T-helper 17 cell (primary cell): ENCODE results near the gene C17orf50. TPM values are rescaled to one million over a fixed set of nuclear protein-coding genes. Genes with fewer than 3 reads are reported as not detected.

ENCODE experiments used
- ATAC-seq: fragments of 150-1000 bp; cut with Tn5 transposase; 2 replicates; pipeline ENCODE4 v1.10.0; 2021; ENCODE audit warnings: mild to moderate bottlenecking, moderate library complexity
- DNase-seq, 3 donors: peaks; one replicate each; pipeline versions ENCODE4 v3.0.0 to v3.0.0-alpha.2; 2020 to 2021
- H3K9me3 ChIP-seq: one replicate; pipeline ENCODE4 v1.7.0; 2013; ENCODE audit warnings: low read length, mild to moderate bottlenecking; ENCODE audit not compliant: control insufficient read depth, poor library complexity, severe bottlenecking
- H3K27ac Mint-ChIP-seq: one replicate; pipeline ENCODE4 v1.8.0; 2022; ENCODE audit warnings: mild to moderate bottlenecking, moderate library complexity, mixed read lengths
- H3K27me3 Mint-ChIP-seq: one replicate; pipeline ENCODE4 v1.8.0; 2022; ENCODE audit warnings: mixed read lengths
- H3K36me3 Mint-ChIP-seq: one replicate; pipeline ENCODE4 v1.8.0; 2022; ENCODE audit warnings: low read depth, mixed read lengths
- H3K4me1 Mint-ChIP-seq: one replicate; pipeline ENCODE4 v1.8.0; 2022; ENCODE audit warnings: mild to moderate bottlenecking, mixed read lengths
- H3K4me3 Mint-ChIP-seq: one replicate; pipeline ENCODE4 v1.8.0; 2022; ENCODE audit warnings: mild to moderate bottlenecking, moderate library complexity, mixed read lengths
- total RNA-seq, 4 donors: library from RNA in 2 of 4; stranded (reverse) in 2 of 4; gene quantifications; one replicate each; pipeline ENCODE4 v1.2.3 and lab custom pipeline; 2022 to 2026

Gene C17orf50
- total RNA-seq = not detected
- 0 to 0.23 reads per million in 2 donors for total RNA-seq (lab: John Stamatoyannopoulos, UW)

DNA sequence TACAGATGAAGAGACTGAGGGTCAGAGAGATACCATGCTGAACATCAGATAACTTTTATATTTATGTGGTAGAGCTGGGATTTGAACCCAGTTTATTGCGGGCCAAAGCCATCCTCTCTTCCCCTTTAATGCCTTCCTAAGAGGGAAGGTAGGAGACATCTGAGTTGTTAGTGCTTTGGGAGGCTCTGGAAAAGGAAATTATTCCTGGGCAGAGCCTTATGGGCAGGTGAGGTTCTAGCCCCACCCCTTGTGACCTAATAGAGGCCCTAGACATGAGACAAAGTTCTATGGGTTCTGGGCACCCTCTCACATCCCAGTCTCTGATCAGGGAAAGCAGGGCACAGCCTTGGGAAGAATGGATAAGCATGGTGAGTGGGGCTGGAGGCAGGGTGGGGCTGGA is at the start of gene C17orf50:
C17orf50 (plus strand) TSS at position 301 of the 400 bp plus-strand sequence; CDS start at position 356, 55 bp downstream.
- no peak within 1 kb of the TSS for H3K4me3 Mint-ChIP-seq
- ATAC-seq (no peak), DNase-seq (no peak)
- H3K27ac Mint-ChIP-seq = no peak within 1 kb of the TSS
- no peaks in the 10 kb centered on the region for H3K27me3 Mint-ChIP-seq
- H3K4me1 Mint-ChIP-seq = peaks cover 5% of the 10 kb centered on the region
- H3K9me3 ChIP-seq = no peaks in the 10 kb centered on the region
- no peaks in the 10 kb centered on the region for H3K36me3 Mint-ChIP-seq

GRCh38 chr17:35710950-35711349 is 49.7 kb upstream of the C17orf50 start:
- no peak for DNase-seq
- no peaks in the 10 kb centered on the region for H3K27me3 Mint-ChIP-seq
- no peak overlapping the region for H3K4me3 Mint-ChIP-seq

GRCh38 chr17:35713069-35713728 is 47.5 kb upstream of the C17orf50 start:
- peaks cover 3% of the 10 kb centered on the region for H3K36me3 Mint-ChIP-seq
- no peaks in the 10 kb centered on the region for H3K9me3 ChIP-seq
- no peak for ATAC-seq
- no peaks in the 10 kb centered on the region for H3K27me3 Mint-ChIP-seq
- peaks cover 18% of the 10 kb centered on the region for H3K4me1 Mint-ChIP-seq
- H3K4me3 Mint-ChIP-seq = no peak overlapping the region
- H3K27ac Mint-ChIP-seq = no peak overlapping the region
- DNase-seq = no peak

More at GRCh38 chr17:35710950-35711349, 49.7 kb upstream of the C17orf50 start:
- H3K9me3 ChIP-seq = no peaks in the 10 kb centered on the region
- Mint-ChIP-seq H3K27ac (no peak overlapping the region), H3K4me1 (peaks cover 25% of the 10 kb centered on the region), H3K36me3 (peaks cover 3% of the 10 kb centered on the region)
- no peak for ATAC-seq

GRCh38 chr17:35714988-35715387 is 45.7 kb upstream of the C17orf50 start:
- Mint-ChIP-seq H3K36me3 (peaks cover 5% of the 10 kb centered on the region), H3K4me1 (peaks cover 8% of the 10 kb centered on the region), H3K27me3 (no peaks in the 10 kb centered on the region), H3K4me3 (no peak overlapping the region), H3K27ac (no peak overlapping the region)
- ATAC-seq (no peak), DNase-seq (no peak)
- H3K9me3 ChIP-seq = no peaks in the 10 kb centered on the region

GRCh38 chr17:35715416-35715815 is 45.3 kb upstream of the C17orf50 start:
- no peaks in the 10 kb centered on the region for H3K27me3 Mint-ChIP-seq
- ATAC-seq (no peak), DNase-seq (no peak)
- peaks cover 5% of the 10 kb centered on the region for H3K36me3 Mint-ChIP-seq
- H3K4me3 Mint-ChIP-seq = no peak overlapping the region
- no peaks in the 10 kb centered on the region for H3K9me3 ChIP-seq
- H3K4me1 Mint-ChIP-seq = peaks cover 6% of the 10 kb centered on the region
- H3K27ac Mint-ChIP-seq = no peak overlapping the region

DNA sequence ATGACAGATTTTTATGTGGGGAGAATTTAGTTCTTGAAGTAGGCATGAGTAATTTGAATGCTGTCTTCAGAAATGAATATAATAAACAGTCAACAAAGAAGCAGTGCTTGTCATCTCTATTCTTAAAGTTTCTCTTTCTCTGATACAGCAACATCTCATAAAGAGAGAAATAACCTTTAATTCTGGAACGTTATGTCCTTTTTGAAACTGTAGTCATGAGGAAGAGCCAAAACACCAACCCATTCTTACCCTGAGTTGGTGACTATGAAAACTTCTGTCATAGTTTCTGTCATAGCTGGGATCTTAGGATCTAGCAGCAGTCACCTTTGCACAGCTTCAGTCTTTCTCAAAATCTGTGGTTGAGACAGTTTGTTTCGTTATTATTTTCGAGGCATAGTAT is 44.5 kb upstream of the C17orf50 start:
- Mint-ChIP-seq H3K27ac (no peak overlapping the region), H3K4me3 (no peak overlapping the region), H3K4me1 (peaks cover 4% of the 10 kb centered on the region), H3K27me3 (no peaks in the 10 kb centered on the region), H3K36me3 (peaks cover 5% of the 10 kb centered on the region)
- ATAC-seq = no peak
- DNase-seq = no peak
- H3K9me3 ChIP-seq = no peaks in the 10 kb centered on the region

DNA sequence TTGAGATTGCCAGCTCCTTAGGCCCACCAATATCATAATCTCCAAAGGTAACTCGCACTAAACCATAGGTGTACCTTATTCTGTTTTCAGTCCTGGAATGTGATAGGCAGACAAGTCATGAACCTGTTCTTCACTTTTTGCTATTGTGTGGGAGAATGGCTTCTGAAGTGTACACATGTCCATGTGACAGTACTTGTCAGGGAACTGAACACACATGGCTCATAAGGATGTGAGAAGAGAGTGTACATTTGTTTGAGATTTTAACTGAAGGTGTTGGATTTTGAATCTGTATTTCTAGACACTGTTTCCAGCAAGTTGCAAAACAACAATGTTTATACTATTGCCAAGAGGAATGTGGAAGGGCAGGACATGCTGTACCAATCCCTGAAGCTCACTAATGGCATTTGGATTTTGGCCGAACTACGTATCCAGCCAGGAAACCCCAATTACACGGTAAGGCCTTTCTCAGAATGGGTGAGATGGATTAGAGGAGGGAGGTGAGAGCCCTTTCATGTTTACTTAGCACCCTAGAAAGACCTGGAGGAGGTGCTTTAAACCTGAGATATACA is 43.7 kb upstream of the C17orf50 start:
- Mint-ChIP-seq H3K36me3 (peaks cover 5% of the 10 kb centered on the region), H3K27me3 (no peaks in the 10 kb centered on the region), H3K4me3 (no peak overlapping the region), H3K27ac (no peak overlapping the region), H3K4me1 (peaks cover 4% of the 10 kb centered on the region)
- DNase-seq (no peak), ATAC-seq (no peak)
- H3K9me3 ChIP-seq = no peaks in the 10 kb centered on the region

DNA sequence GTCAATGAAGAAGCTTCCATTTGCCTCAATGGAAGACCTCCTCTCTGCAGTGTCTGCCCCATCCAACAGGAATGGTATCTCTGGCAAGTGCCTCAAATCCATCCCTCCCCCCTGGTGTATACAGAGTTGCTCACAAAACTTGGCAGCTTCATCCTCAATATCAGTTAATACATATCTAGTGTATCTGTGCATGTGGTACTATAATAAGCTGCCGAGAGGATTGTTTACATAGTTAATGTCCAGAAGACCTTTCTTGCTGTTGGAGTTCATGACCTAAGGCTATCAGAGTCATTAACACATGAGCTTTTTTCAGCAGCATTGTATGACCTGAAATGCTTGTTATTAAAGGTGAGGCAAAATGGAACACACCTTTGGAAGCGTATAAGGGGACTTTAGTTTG is 43.2 kb upstream of the C17orf50 start:
- Mint-ChIP-seq H3K27ac (no peak overlapping the region), H3K4me1 (peaks cover 4% of the 10 kb centered on the region), H3K4me3 (no peak overlapping the region), H3K27me3 (no peaks in the 10 kb centered on the region), H3K36me3 (peaks cover 5% of the 10 kb centered on the region)
- DNase-seq = no peak
- no peaks in the 10 kb centered on the region for H3K9me3 ChIP-seq
- no peak for ATAC-seq

DNA sequence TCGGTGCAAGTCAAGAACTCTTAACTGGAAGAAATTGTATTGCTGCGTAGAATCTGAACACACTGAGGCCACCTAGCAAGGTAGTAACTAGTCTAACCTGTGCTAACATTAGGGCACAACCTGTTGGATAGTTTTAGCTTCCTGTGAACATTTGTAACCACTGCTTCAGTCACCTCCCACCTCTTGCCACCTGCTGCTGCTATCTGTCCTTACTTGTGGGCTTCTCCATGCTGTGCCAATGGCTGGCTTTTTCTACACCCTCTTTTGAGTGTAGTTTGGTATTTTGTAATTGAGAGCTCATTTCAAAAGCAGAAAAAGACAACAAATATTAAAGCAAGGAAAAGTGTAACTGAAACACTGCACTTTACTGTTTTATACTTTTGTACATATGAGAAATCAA is 37.0 kb upstream of the C17orf50 start:
- H3K27me3 Mint-ChIP-seq = no peaks in the 10 kb centered on the region
- no peak overlapping the region for H3K4me3 Mint-ChIP-seq
- peaks cover 9% of the 10 kb centered on the region for H3K36me3 Mint-ChIP-seq
- DNase-seq (no peak), ATAC-seq (no peak)
- H3K4me1 Mint-ChIP-seq = peaks cover 2% of the 10 kb centered on the region
- H3K9me3 ChIP-seq = no peaks in the 10 kb centered on the region
- no peak overlapping the region for H3K27ac Mint-ChIP-seq

GRCh38 chr17:35725058-35725457 is 35.6 kb upstream of the C17orf50 start:
- ATAC-seq (no peak), DNase-seq (no peak)
- no peak overlapping the region for H3K27ac Mint-ChIP-seq
- no peaks in the 10 kb centered on the region for H3K9me3 ChIP-seq
- H3K36me3 Mint-ChIP-seq = peaks cover 9% of the 10 kb centered on the region
- H3K4me1 Mint-ChIP-seq = peaks cover 4% of the 10 kb centered on the region
- no peak overlapping the region for H3K4me3 Mint-ChIP-seq
- H3K27me3 Mint-ChIP-seq = no peaks in the 10 kb centered on the region

DNA sequence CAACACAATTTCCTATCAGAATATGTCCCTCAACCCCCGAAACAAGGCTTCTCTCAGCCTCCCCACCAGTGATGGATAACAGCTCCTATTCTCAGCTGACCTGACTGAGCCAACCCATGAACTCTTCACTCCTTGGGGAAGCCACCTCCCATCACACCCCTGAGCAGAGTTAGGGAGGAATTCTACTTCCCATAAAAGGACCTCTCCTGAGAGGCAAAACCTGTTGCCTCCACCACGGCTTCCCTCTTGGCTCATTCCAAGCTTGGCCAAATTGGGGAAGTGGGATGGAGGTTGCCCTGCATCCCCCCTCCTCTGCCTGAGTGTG is 34.9 kb upstream of the C17orf50 start:
- ATAC-seq (no peak), DNase-seq (no peak)
- H3K9me3 ChIP-seq = no peaks in the 10 kb centered on the region
- H3K27me3 Mint-ChIP-seq = peaks cover 4% of the 10 kb centered on the region
- peaks cover 7% of the 10 kb centered on the region for H3K4me1 Mint-ChIP-seq
- H3K36me3 Mint-ChIP-seq = peaks cover 6% of the 10 kb centered on the region
- no peak overlapping the region for H3K4me3 Mint-ChIP-seq
- H3K27ac Mint-ChIP-seq = no peak overlapping the region

DNA sequence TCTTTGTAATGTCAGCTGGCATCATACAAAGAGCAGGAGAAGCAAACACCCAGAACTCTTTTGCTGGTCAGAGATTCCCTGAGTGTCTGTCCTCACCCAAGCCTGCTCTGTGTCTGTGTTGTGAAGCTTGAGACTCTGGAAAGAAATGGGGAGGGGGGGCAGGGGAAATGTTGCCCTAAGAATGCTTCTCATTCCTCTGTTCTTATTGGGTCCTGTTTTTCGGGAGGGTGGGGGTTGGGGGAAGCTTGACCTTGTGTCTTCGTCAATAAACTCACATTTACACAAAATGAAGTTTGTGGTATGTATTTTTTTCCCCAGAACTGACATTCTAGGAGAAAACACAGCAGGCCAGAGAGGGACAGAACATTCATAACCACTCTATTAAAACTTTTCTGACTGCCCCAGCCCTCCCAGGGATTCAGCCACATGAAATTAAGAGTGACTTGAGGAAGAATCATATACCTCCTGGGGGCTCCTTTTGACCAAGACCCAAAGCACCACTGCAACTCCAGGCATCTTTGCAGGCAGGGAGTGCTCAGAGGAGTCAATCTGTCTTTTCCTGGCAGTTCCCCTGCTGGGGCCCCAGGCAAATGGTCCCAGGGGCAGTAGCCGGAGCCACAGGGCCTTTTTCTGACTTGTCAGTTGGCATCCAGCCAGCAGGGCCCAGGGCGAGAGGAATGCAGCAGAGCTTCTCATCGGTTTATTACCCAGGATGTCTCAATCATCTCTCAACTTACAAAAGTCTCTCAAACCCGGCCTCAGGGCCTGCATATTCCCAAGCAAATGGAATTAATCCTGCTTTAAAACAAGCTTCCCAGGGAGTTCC is 34.3 kb upstream of the C17orf50 start:
- no peak for DNase-seq
- Mint-ChIP-seq H3K36me3 (peaks cover 6% of the 10 kb centered on the region), H3K4me3 (no peak overlapping the region), H3K27me3 (peaks cover 8% of the 10 kb centered on the region), H3K27ac (no peak overlapping the region), H3K4me1 (peaks cover 12% of the 10 kb centered on the region)
- no peak for ATAC-seq
- H3K9me3 ChIP-seq = no peaks in the 10 kb centered on the region

GRCh38 chr17:35726953-35727460 is 33.7 kb upstream of the C17orf50 start:
- H3K36me3 Mint-ChIP-seq = peaks cover 6% of the 10 kb centered on the region
- H3K9me3 ChIP-seq = no peaks in the 10 kb centered on the region
- DNase-seq (no peak), ATAC-seq (no peak)
- H3K4me3 Mint-ChIP-seq = no peak overlapping the region
- no peak overlapping the region for H3K27ac Mint-ChIP-seq
- H3K27me3 Mint-ChIP-seq = peaks cover 8% of the 10 kb centered on the region
- H3K4me1 Mint-ChIP-seq = peaks cover 12% of the 10 kb centered on the region
